T-helper 2 cell treated with Interferon-gamma antibody and Interleukin-4, amounts not matched to agents 100 ng/mL and 5 ng/mL, for 36 hours (primary cell): ENCODE results near the gene VAV2. TPM values are rescaled to one million over a fixed set of nuclear protein-coding genes. Genes with fewer than 3 reads are reported as not detected.

Source experiments
- intact Hi-C: fragments of 100-400 bp; cut with micrococcal nuclease; formaldehyde crosslinking; loops from one replicate; pipeline ENCODE4 v1.15.1; 2023
- total RNA-seq: library from RNA; stranded (reverse); gene quantifications from 2 replicates; pipeline ENCODE4 v1.2.3, GENCODE V29; 2022

Gene VAV2
- total RNA-seq, 1 donor from 2014 or later, result 7.3 TPM

DNA sequence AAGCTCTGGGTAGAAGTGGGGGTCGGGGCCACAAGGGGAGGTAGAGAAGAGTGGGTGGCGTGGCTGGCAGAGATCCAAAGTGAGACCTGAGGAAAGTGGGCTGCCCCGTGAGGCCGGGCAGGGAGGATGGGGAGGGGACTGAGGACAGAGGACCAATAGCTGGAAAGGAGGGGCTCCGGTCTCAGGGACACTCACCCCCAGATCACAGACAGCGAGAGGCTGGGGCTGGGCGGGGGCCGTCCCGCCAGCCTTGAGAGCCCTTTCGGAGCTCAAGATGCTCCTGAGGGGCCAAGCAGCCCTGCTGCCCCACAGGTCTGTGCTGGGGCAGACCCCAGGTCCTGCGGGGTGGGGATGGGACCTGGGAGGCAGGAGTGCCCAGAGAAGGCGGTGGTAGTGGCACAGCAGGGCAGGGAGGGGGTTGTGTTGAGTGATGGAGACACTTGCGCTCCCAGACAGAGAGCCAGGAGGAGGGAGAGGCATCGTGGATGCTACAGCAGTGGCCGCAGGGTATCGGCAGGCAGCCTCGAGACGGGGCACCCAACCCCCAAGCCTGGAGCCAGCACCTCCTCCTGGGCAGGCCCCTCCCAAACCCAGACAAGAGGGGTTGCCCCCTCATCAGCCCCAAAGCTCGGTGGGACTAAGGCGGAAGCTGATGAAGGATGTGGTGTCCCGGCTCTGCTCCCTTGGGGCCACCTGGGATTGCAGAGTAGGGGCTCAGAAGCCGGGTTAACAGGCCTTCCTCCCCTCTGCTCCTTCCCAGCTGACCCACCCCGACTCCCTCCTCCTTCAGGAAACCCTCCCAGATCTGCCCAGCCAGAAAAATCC lies 257.3 kb downstream of the VAV2 start:
- intact Hi-C loops, result no loop called here

DNA sequence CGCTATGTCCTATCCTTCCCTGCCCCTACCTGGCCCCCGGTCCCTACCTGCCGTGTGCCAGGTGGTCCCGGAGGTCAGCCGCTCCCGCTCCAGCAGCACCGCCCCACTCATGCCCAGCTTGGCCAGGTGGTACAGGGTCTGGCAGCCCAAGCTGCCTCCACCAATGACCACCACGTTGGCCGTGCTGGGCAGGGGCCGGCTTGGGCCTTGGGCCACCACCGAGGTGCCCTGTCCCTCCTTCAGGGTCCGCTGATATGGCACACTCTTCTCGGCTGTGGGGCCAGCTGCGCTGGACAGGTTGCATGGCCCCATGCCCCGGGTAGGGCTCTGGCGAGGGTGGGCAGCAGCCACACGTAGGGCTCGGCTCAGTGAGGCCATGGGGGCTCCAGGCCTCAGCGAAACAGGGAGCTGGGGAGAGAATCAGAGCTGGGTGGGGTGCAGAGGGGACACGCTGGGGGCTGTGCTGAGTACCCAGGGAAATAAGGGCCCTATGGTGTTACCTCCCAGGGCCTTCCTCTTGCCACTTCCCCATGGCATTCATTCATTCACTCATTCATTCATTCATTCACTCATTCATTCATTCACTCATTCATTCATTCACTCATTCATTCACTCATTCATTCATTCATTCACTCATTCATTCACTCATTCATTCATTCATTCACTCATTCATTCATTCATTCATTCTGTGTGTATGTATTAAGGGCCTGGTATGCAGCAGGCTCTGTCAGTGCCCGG lies 258.2 kb downstream of the VAV2 start:
- intact Hi-C loops, result no loop called here

DNA sequence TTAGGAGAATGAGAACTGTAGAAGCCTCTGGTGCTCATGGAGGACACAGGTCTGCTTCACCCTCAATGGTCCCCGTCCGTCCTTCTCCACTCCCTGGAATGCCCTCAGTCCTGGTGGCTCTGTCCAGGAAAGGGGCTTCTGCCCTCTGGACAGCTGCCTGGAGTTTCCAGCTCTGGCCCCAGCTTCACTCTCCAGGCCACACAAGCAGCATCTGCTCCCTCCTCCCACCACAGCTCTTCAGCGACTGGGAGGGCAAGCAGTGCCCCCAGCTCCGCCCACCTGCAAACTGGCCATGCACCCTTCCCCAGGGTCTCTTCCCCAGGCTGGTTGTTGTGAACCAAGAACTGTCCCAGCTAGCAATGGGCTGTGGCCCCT lies 258.7 kb downstream of the VAV2 start:
- intact Hi-C loops, result no loop called here

DNA sequence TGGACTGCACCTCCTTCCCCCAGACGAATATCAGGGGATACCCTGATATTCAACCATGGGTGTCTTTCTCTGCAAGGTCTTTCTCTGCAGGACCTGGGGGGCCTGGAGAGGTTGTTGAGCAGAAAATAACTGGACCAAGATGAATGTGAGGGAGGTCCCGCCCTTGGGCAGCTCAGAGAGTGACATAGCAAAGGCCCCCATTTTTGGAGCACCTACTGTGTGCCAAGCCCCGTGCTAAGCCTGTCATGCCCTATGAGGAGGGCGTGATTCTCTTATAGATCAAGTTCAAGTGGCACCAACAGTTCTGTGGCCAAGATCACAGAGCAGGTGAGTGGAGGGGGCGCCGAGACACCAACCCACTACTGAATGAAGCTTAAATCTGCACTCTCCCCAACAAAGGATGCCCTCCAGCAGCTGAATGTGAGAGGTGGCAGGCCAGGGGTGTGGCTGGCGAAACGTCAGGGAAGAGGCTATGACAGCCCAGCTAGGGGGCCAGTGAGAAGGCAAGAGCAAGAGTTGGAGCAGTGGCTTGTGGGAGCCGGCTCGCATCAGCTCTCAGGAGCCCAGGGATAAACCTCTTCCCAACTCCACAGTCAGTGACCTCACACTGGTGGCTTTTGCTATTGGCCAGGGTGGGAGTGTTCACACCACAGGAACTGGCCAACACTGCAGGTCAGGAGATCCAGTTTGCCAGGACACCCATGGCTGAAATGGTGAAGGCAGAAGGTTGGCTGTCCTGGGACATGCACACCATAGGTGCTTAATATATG lies 259.3 kb downstream of the VAV2 start:
- intact Hi-C loops, result no loop called here

DNA sequence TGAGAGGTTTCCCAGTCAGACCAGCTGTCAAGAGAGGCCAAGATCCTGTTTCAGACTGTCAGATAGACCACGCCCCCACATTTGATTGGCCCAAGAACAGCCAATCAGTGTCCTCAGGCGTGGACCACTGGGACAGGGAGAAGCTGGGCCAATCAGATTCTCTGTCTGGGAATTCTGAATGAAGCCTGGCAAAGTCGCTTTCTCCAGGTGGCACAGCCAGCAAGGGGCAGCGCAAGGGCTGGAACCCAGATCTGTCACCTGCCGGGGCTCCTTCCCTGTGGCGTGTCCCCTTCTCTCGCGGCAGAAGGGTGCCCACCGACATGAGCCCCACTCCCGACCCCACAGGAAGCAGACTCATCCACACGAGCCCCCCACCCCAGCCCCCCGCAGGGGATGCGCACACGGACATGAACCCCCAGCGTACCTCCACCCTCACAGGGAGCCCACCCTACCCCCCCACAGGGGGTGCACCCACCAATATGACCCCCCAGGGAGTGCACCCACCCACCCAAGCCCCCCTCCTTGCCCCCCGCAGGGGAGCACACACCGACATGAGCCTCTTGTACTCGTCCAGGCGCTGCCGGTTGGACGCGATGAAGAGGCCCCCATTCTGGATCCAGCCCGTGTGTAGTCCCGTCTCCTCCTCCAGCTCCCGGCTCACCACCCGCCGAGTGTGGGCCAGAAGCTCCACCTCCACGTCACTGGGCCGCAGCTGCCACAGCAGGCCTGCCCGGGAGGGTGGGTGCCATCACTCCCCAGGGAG lies 260.1 kb downstream of the VAV2 start:
- intact Hi-C loops, result no loop called here

DNA sequence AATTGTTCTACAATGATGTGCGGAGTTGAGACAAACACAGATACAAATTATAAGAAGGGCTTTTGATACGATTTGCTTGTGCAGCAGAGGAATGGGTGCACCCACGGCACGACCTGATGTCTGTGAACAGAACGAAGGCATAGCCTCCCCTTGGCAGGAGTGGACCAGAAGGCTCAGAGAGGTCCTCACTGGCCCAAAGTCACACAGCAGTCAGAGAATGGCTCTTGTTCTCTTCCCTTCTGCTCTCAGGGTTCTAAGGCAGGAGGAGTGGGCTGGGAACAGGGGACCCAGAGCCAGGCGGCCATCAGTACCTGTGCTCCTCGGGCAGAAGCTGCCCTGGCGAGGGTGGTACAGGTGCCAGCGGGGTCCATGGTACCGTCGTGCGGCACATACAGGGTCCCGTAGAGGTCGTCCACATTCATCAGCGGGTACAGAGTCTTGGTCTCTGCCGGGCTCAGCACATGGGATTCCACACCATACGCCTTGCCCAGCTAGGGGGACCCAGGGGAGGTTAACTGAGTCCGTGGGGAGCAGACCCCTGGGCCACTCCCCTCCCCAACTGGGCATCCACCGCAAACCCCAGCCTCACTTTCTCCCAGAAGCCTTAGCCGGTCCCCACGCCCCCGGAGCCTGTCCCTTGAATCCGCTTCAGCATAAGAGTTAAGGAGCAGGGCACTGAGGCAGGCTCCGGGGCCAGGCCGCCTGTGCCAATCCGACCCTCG lies 261.0 kb downstream of the VAV2 start:
- intact Hi-C loops, result no loop called here

DNA sequence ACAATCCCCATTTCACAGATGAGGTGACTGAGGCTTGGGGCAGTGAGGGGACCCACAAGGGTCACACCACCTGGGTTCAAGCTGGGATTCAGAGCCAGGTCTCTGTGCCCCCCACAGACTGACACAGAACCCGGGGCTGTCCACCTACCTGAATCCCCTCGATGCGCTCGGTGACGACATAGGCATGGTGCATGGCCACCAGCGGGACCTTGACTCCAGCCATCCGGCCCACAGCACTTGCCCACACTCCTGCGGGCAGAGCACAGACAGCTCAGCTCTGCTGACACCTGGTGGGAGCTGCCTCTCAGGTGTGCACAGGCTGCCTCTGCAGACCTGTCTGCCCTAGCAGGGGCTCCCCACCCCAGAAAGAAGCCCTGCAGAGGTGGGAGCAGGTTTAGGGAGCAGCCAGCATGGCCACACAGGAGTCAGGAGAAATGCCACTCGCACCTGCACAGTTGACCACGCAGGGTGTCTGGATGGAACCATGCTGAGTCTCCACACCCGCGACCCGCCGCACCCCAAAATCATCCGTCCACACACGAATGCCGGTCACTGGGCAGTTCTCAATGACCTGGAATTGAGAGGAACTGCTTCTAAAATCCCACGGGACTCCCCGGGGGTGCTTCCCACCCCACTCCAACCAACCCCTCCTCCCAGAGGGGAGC lies 262.4 kb downstream of the VAV2 start:
- intact Hi-C loops, result no loop called here

DNA sequence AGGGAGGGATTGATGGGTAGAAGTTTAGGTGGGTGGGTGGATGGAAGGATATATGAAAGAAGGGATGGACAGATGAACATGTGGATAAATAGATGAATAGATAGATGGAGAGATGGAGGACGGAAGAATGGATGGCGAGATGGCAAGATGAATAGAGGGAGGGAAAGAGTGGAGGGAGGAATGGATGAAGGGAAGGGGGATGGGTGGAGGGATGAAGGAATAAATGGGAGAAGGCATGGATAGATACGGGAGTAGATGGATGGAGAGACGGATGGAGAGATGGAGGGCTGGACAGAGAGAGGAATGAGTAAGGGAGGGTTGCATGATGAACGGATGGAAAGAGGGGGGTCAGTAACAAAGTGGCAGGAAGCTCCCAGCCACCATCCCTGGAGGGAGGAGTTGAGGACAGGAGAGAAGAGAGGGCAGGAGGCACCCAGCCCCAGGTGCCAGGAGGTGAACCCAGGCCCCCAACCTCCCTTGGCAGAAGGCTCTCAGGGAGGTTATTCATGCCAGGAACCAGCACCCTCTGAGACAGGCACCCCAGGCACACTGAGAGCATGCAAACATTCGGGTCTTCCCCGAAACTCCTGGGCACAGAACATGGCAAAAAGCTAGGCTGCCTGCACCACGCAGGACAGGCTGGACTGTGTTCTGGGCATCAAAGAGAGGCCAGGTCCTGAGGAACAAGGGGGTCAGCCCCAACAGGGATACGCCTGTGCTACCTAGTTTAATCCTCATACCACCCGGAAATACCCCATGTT lies 263.1 kb downstream of the VAV2 start:
- intact Hi-C loops, result no loop called here

DNA sequence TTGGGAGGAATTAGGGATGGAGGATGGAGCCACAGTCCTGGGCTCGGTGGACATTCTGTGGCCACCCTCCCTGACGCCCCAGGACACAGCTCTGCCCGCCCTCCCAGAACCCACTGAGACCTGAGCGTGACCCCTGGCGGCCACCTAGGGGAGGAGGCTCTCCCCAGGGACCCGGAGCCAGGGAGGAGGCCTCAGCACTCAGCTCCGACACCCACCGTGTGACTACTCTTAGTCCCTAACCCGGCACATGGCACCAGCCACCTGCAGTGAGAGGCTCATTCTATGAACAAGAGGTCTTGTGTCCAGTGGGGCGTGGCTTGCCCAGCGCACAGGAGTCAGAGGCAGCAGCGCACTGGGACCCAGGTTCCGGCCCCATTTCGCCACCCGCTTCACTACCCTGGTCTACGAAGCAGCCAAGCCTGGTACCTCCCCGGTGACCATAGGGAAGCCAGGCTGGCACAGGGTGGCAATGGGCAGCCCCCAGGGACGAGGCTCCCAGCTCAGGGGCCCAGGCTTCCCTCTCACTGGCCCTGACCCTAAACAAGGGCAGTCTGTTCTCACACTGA lies 264.2 kb downstream of the VAV2 start:
- intact Hi-C loops, result loop anchor here (2.0 kb wide), 1 partner anchor 135 kb away; no protein-coding TSS in a partner anchor

DNA sequence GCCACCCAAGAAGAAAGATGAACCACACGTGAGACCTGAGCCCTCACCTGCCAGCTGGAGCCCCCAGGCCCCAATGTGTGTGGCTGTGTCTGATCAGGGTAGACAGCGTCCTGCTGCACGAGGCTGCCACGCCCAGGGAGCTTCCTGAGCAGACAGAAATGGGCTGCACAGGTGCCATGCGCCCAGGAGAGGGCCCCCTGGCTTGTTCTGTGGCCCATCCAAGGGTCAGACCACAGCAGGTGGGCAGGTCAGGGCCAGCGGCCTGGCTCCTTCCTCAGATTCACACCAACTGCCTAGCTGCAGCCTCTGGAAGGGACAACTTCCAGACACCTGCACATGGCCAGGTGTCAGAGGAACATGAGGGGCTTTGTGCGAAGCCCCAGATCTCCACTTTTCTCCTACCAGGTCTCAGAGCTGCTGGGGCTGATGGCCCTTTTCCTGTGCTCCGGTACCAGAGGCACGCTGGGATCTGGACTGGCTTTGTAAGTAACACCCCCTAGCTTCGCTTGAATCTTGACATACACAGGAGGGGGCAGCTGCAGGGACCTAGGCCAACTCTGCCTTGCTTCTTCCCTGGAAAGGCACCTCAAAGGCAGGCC lies 264.7 kb downstream of the VAV2 start:
- intact Hi-C loops, result loop anchor here (2.0 kb wide), 1 partner anchor 135 kb away; no protein-coding TSS in a partner anchor

DNA sequence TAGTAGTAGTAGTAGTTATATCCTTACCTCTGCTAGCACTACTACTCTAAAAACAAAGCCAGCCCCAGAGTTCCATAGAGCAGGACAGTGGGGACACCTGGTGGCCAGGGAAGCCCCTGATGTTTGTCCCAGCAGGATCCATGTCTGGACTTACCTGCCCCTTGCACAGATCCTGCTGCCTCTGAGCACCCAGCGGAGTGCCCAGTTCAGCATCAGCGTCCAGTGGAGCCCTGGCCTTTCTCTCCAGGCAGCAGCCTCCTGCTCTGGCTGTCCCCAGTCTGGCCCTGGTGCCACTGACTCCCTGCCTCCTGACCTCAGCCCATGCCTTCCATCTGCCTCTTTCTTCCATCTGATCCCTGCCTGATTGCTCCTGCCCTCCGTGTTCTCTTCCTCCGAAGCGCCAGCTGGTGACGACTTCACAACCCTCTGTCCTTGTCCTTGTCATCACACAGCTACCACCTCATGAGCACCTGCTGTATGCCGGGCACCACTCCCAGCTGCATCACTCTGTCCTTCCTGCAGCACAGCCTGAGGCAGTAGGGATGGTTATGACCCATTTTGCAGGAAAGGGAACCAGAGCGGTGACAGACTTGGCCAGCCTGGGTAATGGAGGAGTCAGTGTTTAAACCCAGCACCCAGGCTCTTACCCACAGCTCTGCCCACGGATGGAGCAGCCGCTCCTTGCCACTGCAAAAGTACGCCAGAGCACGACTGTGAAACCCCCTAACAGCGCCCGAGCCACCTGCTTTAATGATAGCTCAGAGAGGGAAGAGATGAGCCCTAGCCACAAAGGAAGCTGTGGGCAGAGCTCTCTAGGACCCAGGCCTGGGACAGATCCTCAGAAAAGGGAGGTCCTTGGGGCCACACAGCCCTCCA lies 265.5 kb downstream of the VAV2 start:
- intact Hi-C loops, result loop anchor here (1.0 to 2.0 kb wide), 2 partner anchors 70 to 134 kb away; no protein-coding TSS in a partner anchor

DNA sequence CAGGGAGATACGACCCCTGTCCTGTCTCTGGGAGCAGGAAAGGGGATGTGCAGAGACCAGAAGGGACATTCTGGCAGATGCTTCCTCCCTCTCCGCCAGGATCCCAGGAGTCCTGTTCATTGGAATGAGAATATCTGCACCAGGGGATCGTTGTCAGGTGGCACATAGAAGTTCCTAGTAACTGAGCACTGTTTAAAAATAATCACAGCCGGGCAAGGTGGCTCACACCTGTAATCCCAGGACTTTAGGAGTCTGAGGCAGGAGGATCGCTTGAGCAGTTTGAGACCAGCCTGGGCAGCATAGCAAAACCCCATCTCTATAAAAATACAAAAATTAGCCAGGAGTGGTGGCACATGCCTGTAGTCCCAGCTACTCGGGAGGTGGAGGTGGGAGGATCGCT lies 266.2 kb downstream of the VAV2 start:
- intact Hi-C loops, result loop anchor here (1.0 to 2.0 kb wide), 2 partner anchors 70 to 133 kb away; no protein-coding TSS in a partner anchor

DNA sequence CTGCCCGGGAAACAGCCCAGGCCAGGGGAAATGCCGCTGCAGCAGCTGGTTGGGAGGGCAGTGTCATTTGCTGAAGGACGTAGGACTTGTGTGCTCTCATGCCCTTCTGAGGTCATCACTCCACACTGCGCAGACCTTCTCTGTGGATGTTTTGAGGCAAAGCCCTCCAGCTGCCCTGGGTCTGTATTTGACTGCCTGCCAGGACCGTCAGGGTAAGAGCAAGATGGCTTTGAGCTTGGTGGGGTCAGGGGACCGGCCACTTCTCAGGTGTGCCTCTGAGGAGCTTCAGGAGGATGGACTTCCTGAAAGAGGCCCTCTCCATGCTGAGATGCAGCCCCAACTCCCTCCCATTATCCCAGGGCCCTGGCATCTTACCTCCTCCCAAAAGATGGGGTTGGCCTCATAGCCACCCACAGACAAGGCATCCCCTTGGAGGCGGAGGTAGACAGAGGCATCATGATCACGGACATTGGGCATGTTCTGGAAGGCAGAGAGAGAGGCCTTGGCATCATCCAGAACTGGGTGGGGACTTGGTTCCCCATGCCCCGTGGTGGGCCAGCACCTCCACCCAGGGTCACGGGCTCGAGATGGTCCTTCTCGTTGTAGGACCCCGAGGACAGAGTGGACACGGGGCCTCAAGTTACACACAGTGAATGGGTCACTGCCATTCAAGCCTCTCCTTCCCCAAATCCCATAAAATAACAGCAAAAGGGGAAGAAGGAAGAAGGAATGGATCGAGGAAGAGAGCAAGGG lies 273.4 kb downstream of the VAV2 start:
- intact Hi-C loops, result no loop called here

DNA sequence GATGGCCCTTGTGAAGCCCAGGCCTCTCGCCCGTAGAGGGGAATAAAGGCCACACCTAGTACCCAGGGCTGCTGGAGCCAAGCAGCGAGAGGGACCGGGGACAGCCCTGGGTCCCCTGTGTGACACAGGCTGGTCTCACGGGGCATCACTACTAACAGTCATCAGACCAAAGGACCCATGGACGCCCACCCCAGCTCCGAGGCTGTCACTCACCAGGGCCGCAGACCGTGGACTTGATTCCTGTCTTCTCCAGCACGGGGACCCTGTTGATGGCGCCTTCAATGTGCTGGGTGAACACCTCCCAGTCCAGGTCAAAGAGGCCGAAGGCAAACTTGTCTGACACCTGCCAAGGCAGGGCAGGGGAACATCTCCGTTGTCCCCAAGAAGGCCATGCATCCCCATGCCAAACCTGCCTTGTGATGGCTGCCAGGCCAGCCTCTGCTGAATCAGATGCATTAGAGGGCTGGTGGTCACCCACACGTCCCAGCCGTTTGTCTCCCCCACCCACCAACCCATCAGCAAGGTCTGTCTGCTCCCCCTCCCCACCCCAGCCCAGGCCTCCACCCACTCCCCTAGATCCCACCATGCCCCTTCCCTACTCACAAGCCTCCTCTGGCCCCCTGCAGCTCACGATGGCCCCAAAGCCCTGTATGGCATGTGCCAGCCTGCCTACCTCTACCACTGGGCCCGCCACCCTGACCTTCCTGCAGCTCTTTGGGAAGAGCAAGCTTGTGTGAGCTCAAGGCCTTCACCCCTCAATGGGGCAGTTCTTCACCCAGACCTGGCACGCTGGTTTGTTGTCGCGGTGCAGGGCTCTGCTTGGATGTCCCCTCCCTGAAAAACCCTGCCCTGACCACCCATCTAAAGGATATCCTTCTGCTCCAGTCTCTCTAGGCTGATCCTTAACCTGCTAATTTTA lies 274.8 kb downstream of the VAV2 start:
- intact Hi-C loops, result no loop called here

DNA sequence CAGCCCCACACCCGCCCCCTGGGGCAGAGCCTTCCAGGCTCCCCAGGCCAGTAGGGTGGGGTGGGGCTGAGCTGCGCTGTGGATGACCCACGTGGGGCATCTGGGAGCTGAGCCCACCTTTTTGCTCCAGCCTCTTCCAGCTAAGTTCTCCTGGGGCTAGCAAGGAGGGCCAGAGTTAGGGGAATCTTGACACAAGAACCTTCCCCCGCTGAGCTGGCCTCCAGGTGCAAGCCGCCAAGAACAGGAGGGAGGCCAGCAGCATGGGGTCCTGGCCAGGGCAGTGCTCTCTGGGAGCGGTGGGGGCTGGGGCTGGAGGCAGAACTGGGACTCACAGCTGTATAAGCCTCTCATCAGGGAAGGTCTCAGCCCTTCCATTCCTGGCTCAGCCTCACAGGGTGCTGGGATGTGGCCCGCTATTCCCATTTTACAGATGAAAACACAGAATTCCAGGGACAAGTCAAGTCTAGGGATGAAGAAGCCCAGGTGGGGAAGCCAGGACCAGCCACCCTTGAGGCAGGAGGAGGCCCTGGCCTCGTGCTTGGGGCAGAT lies 275.5 kb downstream of the VAV2 start:
- intact Hi-C loops, result no loop called here
